ENCODE data around the gene SLIT3.

SLIT3 gene

DNA sequence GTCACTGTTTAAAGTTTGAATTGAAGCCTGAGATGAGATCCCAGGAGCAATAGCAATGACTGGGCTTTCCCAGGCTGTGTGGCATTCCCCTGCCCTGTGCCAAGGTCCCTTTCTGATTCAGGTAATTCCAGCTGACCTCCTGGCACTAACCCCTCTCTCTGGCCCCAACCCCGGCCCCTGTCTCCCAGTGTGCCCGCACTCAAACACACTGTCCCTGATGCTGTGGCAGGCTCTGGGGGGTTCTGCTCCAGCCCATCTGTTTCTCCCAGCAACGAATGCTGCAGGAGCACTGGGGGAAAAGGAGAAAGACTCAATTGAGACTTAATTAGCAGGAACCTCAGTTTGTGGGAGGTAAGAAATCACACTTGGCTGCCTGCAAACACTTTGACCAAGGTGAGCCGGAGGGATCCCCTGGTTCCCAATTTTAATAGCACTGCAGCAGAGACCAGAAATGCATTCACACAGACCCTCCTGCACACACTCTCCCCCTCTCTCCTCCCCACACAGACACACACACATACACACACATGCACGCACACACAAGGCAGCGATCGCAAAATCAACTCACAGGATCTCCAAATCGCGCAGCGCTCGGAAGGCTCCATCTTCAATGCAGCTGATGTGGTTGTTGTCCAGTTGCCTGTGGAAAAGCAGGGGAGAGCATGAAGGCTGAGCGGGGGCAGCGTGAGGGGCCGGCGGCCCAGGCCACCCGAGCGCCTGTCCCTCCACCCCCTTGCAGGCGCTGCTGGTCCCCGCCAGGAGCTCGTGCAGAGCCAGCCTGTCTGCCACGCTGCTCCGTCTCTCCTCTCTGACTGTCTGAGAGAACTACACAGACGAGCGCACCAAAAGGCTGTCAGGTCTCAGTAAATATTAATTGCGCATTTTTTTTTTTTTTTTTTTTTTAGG, 456.7 kb downstream of the SLIT3 start:
- no peak for DNase-seq

- DNase-seq, result no peak
These were observed 457.5 kb downstream of the SLIT3 start for GRCh38 chr5:168843277-168844015.

- no peak for DNase-seq
These were observed 458.3 kb downstream of the SLIT3 start for GRCh38 chr5:168842571-168843205.

- DNase-seq, result no peak
These were observed 463.1 kb downstream of the SLIT3 start for GRCh38 chr5:168837852-168838251.

DNA sequence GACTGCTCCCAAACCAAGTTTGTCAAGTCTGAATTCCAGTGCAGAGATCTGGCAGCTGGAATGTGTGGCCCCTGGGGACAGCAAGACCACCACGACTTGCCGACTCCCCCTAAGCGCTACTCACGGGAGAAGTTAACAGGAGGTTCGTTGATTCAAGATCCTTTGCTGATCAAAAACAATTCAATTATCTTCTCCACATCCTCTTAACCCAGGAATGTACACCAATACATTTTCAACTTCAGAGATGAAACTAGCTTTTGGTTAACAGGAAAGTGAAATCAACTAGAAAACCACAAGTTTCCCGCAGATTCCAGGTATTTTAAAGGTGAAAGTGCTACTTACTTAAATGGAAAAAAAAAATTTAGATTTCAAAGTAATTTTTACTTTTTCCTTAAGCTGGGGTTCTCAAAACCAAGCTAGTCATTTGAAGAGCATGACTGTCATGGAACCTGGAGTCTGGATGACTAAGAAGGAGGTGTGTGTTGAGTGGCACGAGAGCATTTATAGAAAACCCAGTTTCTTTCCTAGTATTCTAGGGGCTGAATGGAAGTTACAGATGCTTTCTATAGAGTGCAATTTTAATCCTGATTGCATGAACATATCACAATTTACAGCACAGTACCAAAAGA, 464.2 kb downstream of the SLIT3 start:
- DNase-seq, result no peak

DNA sequence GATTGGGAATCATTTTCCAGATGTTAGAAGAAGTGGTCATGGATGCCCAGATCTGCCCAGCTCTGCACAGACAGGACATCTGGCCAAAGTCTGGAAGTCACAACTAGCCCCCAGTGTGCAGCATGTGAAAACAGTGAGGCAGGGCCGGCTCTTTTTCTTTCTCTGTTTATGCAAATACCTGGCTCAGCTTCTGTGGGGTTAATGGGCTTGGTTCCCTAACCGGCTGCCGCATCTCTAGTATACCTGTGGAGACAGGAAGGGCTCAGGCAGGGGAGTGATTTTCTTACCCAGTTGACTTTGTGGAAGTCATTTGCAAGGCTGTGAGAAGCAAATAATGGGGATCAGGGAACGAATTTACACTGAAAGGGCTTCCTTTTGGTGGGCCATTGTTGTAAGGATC, 467.0 kb downstream of the SLIT3 start:
- DNase-seq, result no peak

GRCh38 chr5:168833383-168833782, 467.6 kb downstream of the SLIT3 start:
- no peak for DNase-seq

DNA sequence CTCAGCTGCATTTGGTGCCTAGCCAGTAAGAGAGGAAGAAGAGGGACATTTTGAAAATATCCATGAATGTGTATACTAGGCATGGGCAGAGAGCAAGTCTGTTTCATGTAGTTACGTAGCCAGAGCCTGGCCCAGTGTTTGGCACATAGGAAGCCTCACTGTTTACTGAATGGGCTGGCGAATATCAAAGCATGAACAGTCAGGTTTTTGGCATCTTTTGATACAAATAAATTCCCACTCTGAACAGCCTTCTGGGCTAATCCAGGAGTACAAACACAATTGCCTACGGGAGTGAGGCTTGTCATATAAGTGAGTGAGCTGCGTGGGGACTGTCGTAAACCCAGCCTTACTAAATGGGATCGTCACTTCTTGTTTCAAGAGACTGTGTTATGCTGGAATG, 468.6 kb downstream of the SLIT3 start:
- DNase-seq, result no peak

- no peak for DNase-seq
These were observed 469.6 kb downstream of the SLIT3 start for GRCh38 chr5:168831383-168831782.

- DNase-seq, result no peak
These were observed 470.1 kb downstream of the SLIT3 start for GRCh38 chr5:168830833-168831232.

DNA sequence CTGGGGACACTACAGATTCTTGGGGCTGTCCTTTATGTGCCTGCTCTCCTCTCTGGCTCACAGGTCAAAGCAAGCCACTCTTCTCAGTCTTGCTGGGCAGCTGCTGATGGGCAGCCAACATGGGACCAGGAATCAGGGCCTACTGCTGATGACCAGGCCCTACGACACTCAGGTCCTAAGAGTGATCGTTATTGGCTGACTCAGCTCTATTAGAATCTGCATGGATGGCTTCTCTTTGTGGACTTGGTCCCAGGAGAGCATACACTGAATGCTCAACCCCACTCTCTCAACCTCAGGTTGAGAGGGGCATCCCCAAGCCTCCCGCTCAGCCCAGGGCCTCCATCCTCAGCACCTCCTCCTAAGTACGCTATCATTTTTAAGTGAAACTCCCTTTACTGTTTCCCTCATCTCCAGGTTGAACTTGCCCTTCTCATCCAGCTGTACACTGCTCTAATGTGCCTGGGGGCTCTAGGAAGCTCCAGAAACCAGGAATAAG, 471.0 kb downstream of the SLIT3 start:
- DNase-seq, result no peak

DNA sequence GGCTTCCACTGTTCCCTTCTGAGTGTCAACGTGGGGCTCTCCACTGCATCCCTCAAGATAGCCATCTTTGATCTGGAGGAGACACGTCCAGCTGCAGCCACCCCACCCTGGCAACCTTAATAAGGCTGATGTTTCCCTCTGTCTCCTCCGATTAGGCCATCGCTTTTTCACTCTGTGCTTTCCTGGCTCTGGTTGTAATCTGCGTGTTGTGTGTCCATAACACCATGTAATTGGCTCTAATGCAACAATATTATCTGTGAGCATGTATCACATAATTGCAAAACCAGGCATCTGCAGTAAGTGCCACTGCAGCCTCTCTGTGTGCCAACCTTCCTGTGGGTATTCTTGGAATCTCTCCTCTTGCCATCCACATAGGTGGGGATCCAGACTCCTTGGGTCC, 471.9 kb downstream of the SLIT3 start:
- no peak for DNase-seq

- DNase-seq, result no peak
These were observed 473.3 kb downstream of the SLIT3 start for GRCh38 chr5:168827636-168828035.

DNA sequence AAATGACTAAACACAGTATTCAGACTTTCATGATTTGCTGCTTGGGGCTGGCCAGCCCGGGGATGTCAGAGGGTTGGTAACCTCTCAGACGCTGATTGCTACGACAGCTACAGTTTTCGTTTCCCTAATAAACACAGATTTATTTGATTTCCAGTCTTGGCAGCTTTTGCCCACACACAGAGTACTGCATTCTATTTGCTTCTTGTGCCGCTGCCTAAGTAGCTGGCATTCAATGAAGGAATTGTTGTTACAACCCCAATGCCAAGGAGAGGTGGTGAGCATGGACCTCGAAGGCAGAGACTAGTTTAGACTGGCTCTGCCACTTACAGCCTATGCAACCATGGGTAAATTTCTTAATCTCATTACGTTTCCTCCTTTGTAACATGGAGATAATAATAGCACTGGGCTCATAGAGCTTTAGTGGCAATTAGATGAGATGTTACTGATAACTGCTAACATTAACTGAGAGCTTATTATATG, 474.7 kb downstream of the SLIT3 start:
- no peak for DNase-seq

GRCh38 chr5:168822745-168823281, 478.1 kb downstream of the SLIT3 start:
- no peak for DNase-seq

DNA sequence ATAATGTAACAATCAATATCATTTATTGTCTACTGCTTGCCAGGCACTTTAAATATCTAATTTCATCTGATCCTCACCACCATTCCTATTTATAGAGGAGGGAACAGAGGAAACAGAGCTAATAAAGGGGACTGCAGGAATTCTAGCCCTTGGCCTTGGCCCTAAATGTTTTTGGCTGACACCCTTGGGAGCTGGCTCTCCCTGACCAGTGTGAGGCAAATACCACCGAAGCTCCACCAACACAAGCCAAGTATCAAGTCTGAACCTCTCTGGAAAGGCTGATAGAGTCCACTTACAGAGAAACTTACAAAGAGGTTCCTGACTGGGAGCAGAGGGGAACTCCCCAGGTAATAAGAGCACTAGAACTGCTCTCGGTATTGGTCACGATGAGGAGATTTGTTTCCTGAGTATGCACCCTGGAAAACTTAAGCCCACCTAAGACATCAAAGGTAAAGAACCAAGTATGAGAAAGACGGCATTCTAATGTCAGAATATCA, 478.6 kb downstream of the SLIT3 start:
- DNase-seq, result no peak

DNA sequence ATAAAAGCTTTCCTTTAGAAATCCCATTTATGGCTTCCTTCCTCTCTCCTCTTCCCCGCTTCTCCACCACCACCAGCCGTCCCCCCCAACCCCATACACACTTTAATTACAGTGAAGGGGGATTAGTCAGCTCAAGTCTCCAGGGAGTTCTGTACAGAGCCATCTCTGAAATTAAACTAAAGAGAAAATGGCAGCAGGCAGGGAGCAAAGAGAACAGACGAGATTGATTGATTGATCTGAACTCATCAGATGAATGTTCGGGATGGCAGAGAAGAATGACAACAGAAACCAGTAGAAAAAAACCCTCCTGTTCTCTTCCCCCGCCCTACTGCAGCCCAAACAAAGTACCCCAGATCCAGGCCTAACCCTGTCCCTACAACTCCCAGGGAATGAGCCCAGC, 480.1 kb downstream of the SLIT3 start:
- no peak for DNase-seq

- no peak for DNase-seq
These were observed 481.8 kb downstream of the SLIT3 start for GRCh38 chr5:168819004-168819621.

DNA sequence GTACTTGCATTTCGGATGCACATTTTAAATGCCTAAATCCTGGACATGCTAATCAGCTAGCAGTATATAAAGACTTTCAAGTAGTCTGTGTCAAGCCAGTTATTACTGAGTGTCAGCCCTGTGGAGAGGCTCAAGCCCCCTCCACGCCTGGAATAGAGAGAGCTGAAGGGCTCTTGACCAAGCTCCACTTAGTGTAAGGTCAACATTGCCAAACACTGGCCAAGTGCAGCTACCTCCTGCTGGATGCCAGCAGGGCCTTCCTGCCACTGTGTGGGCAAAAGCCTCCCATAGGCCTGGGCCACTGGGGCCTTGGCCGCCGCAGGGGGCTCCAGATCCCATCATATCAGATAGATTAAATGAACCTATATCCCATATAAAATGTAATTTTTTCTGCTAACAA, 482.4 kb downstream of the SLIT3 start:
- DNase-seq, result no peak

DNA sequence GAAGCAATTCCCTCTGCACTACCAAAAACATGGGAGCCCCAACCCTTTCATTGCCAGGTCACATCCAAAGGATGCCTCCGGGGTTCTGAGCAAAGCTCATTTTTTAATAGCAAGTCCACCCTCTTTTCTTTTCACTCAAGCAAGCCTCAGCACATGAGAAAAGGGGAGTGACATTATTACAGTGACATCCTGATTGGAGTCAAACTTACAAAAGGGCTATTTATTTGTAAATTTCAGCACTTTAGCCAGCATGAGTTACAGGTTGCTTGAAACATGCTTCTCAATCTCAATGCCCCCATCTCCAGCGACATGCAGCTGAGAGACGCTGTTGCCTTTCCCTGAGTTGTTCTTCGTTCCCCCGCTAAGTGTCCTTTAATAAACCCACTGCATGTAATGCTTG, 483.3 kb downstream of the SLIT3 start:
- DNase-seq, result no peak

GRCh38 chr5:168816661-168817060, 484.3 kb downstream of the SLIT3 start:
- no peak for DNase-seq
